H9 (cell line): ENCODE results near the gene FOXQ1. TPM values are rescaled to one million over a fixed set of nuclear protein-coding genes. Genes with fewer than 3 reads are reported as not detected.

Source experiments
- DNase-seq: peaks from one replicate; pipeline ENCODE4 v3.0.0-alpha.2; 2017
- H2AFZ ChIP-seq: one replicate; pipeline ENCODE4 v1.6.1; 2013; ENCODE audit warnings: mild to moderate bottlenecking, low read length, control low read depth, moderate library complexity
- H2AK5ac ChIP-seq: 2 replicates; pipeline ENCODE4 v1.6.1; 2013; ENCODE audit warnings: low read length, control low read depth, mixed read lengths; ENCODE audit not compliant: insufficient read length
- H2BK120ac ChIP-seq: one replicate; pipeline ENCODE4 v1.6.1; 2013; ENCODE audit warnings: low read depth, mild to moderate bottlenecking, low read length, control low read depth, inconsistent platforms; ENCODE audit not compliant: poor library complexity, severe bottlenecking
- H2BK12ac ChIP-seq: 2 replicates; pipeline ENCODE4 v1.6.1; 2013; ENCODE audit warnings: low read length, control low read depth, mixed read lengths, low read depth; ENCODE audit not compliant: insufficient read length
- H2BK15ac ChIP-seq: 2 replicates; pipeline ENCODE4 v1.6.1; 2013; ENCODE audit warnings: low read depth, low read length, control low read depth
- H2BK20ac ChIP-seq: one replicate; pipeline ENCODE4 v1.6.1; 2013; ENCODE audit warnings: low read depth, mild to moderate bottlenecking, low read length, control low read depth, inconsistent platforms; ENCODE audit not compliant: poor library complexity, severe bottlenecking
- H2BK5ac ChIP-seq: 2 replicates; pipeline ENCODE4 v1.6.1; 2013; ENCODE audit warnings: low read length, control low read depth, mixed read lengths; ENCODE audit not compliant: insufficient read length
- H3K14ac ChIP-seq: 2 replicates; pipeline ENCODE4 v1.6.1; 2013; ENCODE audit warnings: low read length, control low read depth; ENCODE audit not compliant: insufficient read depth
- H3K18ac ChIP-seq: 2 replicates; pipeline ENCODE4 v1.6.1; 2013; ENCODE audit warnings: low read depth, mild to moderate bottlenecking, mixed read lengths, low read length, control low read depth; ENCODE audit not compliant: insufficient read length
- H3K23ac ChIP-seq: 2 replicates; pipeline ENCODE4 v1.6.1; 2013; ENCODE audit warnings: low read length, control low read depth, mixed read lengths, low read depth; ENCODE audit not compliant: insufficient read length
- H3K23me2 ChIP-seq: 2 replicates; pipeline ENCODE4 v1.6.1; 2013; ENCODE audit warnings: low read depth, mild to moderate bottlenecking, mixed read lengths, low read length, control low read depth; ENCODE audit not compliant: insufficient read length, poor library complexity, severe bottlenecking
- H3K27ac ChIP-seq: 2 replicates; pipeline ENCODE4 v1.5.1; 2013; ENCODE audit warnings: low read length, control low read depth, mixed read lengths, low read depth; ENCODE audit not compliant: insufficient read length
- H3K27me3 ChIP-seq: 2 replicates; pipeline ENCODE4 v1.6.1; 2013; ENCODE audit warnings: low read length, control low read depth, inconsistent platforms; ENCODE audit not compliant: insufficient read depth
- H3K4ac ChIP-seq: 2 replicates; pipeline ENCODE4 v1.6.1; 2013; ENCODE audit warnings: low read depth, mild to moderate bottlenecking, control low read depth, inconsistent platforms, low read length, moderate library complexity
- H3K4me1 ChIP-seq: 2 replicates; pipeline ENCODE4 v1.6.1; 2013; ENCODE audit warnings: low read length, control low read depth, inconsistent platforms; ENCODE audit not compliant: insufficient read depth
- H3K4me2 ChIP-seq: 2 replicates; pipeline ENCODE4 v1.6.1; 2013; ENCODE audit warnings: low read length, control low read depth, mixed read lengths; ENCODE audit not compliant: insufficient read length, insufficient read depth
- H3K56ac ChIP-seq: 2 replicates; pipeline ENCODE4 v1.6.1; 2013; ENCODE audit warnings: low read depth, mild to moderate bottlenecking, mixed read lengths, low read length, control low read depth; ENCODE audit not compliant: insufficient read length
- H3K79me1 ChIP-seq: 2 replicates; pipeline ENCODE4 v1.6.1; 2013; ENCODE audit warnings: low read depth, mild to moderate bottlenecking, moderate library complexity, low read length, control low read depth, inconsistent platforms; ENCODE audit not compliant: insufficient read depth, poor library complexity, severe bottlenecking
- H3K79me2 ChIP-seq: 2 replicates; pipeline ENCODE4 v1.6.1; 2013; ENCODE audit warnings: low read length, control low read depth, inconsistent platforms; ENCODE audit not compliant: insufficient read depth
- H3K9ac ChIP-seq: 2 replicates; pipeline ENCODE4 v1.6.1; 2013; ENCODE audit warnings: low read length, control low read depth, mixed read lengths; ENCODE audit not compliant: insufficient read length; ENCODE audit errors: extremely low read depth
- H3K9me3 ChIP-seq: one replicate; pipeline ENCODE4 v1.6.1; 2013; ENCODE audit warnings: low read depth, low read length, inconsistent platforms; ENCODE audit not compliant: control insufficient read depth
- H3T11ph ChIP-seq: one replicate; pipeline ENCODE4 v1.6.1; 2013; ENCODE audit warnings: mild to moderate bottlenecking, low read length, control low read depth, inconsistent platforms
- H4K20me1 ChIP-seq: one replicate; pipeline ENCODE4 v1.6.1; 2013; ENCODE audit not compliant: control insufficient read depth, insufficient read length, insufficient read depth
- H4K5ac ChIP-seq: 2 replicates; pipeline ENCODE4 v1.6.1; 2013; ENCODE audit warnings: low read depth, mild to moderate bottlenecking, mixed read lengths, low read length, control low read depth; ENCODE audit not compliant: insufficient read length
- H4K8ac ChIP-seq: replicated peaks from 2 replicates; pipeline ENCODE4 v1.6.1; 2013; ENCODE audit warnings: low read length, control low read depth, mixed read lengths, low read depth; ENCODE audit not compliant: insufficient read length
- H4K91ac ChIP-seq: 2 replicates; pipeline ENCODE4 v1.6.1; 2013; ENCODE audit warnings: low read depth, mild to moderate bottlenecking, moderate library complexity, mixed read lengths, low read length, control low read depth; ENCODE audit not compliant: insufficient read length
- H3K27ac Mint-ChIP-seq, 3 experiments: 2 replicates in 2 of 3; 3 replicates in 1 of 3; pipeline ENCODE4 v1.8.0; 2020 to 2021; ENCODE audit warnings: mixed read lengths in 3 of 3, mild to moderate bottlenecking in 1 of 3, moderate library complexity in 1 of 3
- H3K27me3 Mint-ChIP-seq: 2 replicates; pipeline ENCODE4 v1.8.0; 2021; ENCODE audit warnings: low read depth, mild to moderate bottlenecking, moderate library complexity, mixed read lengths
- H3K36me3 Mint-ChIP-seq, 3 experiments: 2 replicates in 2 of 3; 3 replicates in 1 of 3; pipeline ENCODE4 v1.8.0; 2020 to 2021; ENCODE audit warnings: low read depth in 3 of 3, mixed read lengths in 3 of 3; ENCODE audit not compliant: insufficient read depth in 1 of 3
- H3K4me1 Mint-ChIP-seq, 2 experiments: 2 replicates each; pipeline ENCODE4 v1.8.0; 2020; ENCODE audit warnings: mixed read lengths in 2 of 2
- H3K4me3 Mint-ChIP-seq, 2 experiments: 2 replicates in 1 of 2; 3 replicates in 1 of 2; pipeline ENCODE4 v1.8.0; 2020 to 2021; ENCODE audit warnings: mild to moderate bottlenecking in 2 of 2, mixed read lengths in 2 of 2, moderate library complexity in 1 of 2
- H3K9me3 Mint-ChIP-seq, 2 experiments: 2 replicates in 1 of 2; 3 replicates in 1 of 2; pipeline ENCODE4 v1.8.0; 2020; ENCODE audit warnings: mild to moderate bottlenecking in 2 of 2, mixed read lengths in 2 of 2, moderate library complexity in 1 of 2
- total RNA-seq: library from RNA; stranded (reverse); gene quantifications from 2 replicates; pipeline ENCODE4 v1.2.1, GENCODE V29; 2021
- TF ChIP-seq, protein P1 (sequence below): fragments of 200-600 bp; sonication (generic); conservative IDR thresholded peaks from 3 replicates; pipeline ENCODE4 v1.8.0; 2021; ENCODE audit warnings: antibody characterized with exemption, mild to moderate bottlenecking

The FOXQ1 gene
- total RNA-seq, 1 experiment from 2014 or later = 0.15 TPM

- Histone ChIP-seq H2BK20ac (no peak overlapping the region), H2BK120ac (no peak overlapping the region), H3K14ac (no peak overlapping the region), H3K9ac (no peak overlapping the region), H4K5ac (no peak overlapping the region), H3K4me2 (no peak overlapping the region), H3K23ac (no peak overlapping the region), H2BK15ac (no peak overlapping the region), H3K23me2 (no peaks in the 10 kb centered on the region), H4K20me1 (no peaks in the 10 kb centered on the region), H4K91ac (no peak overlapping the region), H2BK5ac (no peak overlapping the region), H2AK5ac (no peak overlapping the region), H2BK12ac (no peak overlapping the region), H4K8ac (no peak overlapping the region), H3K4ac (no peak overlapping the region), H3K27ac (no peak overlapping the region), H3T11ph (no peak overlapping the region), H3K18ac (no peak overlapping the region), H3K9me3 (peaks cover 1% of the 10 kb centered on the region), H3K79me1 (no peaks in the 10 kb centered on the region), H2AFZ (no peak overlapping the region), H3K79me2 (no peaks in the 10 kb centered on the region), H3K27me3 (no peaks in the 10 kb centered on the region), H3K4me1 (peaks cover 9% of the 10 kb centered on the region), H3K56ac (no peak overlapping the region)
- Mint-ChIP-seq H3K27me3 (peaks cover 33% of the 10 kb centered on the region), H3K4me1 (peaks cover 13 to 29% of the 10 kb centered on the region in 2 experiments), H3K27ac (no peak overlapping the region), H3K4me3 (no peak overlapping the region), H3K9me3 (peaks cover 24 to 30% of the 10 kb centered on the region in 2 experiments), H3K36me3 (peaks cover 11 to 19% (median 16%) of the 10 kb centered on the region in 3 experiments)
- TF ChIP-seq, protein P1, sequence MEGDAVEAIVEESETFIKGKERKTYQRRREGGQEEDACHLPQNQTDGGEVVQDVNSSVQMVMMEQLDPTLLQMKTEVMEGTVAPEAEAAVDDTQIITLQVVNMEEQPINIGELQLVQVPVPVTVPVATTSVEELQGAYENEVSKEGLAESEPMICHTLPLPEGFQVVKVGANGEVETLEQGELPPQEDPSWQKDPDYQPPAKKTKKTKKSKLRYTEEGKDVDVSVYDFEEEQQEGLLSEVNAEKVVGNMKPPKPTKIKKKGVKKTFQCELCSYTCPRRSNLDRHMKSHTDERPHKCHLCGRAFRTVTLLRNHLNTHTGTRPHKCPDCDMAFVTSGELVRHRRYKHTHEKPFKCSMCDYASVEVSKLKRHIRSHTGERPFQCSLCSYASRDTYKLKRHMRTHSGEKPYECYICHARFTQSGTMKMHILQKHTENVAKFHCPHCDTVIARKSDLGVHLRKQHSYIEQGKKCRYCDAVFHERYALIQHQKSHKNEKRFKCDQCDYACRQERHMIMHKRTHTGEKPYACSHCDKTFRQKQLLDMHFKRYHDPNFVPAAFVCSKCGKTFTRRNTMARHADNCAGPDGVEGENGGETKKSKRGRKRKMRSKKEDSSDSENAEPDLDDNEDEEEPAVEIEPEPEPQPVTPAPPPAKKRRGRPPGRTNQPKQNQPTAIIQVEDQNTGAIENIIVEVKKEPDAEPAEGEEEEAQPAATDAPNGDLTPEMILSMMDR = no peak
- no peak for DNase-seq
Observed at GRCh38 chr6:1346101-1346500, 34.2 kb downstream of the FOXQ1 start.
